SU-DHL-6 (cell line): ENCODE results near the gene GDI1.
A peak's percentile ranks its signal among the peaks of the same experiment; 100 is the strongest.

Experiments used
- H2AFZ ChIP-seq: fragments of 200-600 bp; sonication (generic); 2 replicates; pipeline ENCODE4 v1.6.1; 2014; ENCODE audit warnings: low read depth, mild to moderate bottlenecking, moderate library complexity, mixed read lengths, antibody characterized with exemption, low read length; ENCODE audit not compliant: severe bottlenecking
- H3F3A ChIP-seq: fragments of 200-600 bp; shearing (Covaris generic); 2 replicates; pipeline ENCODE4 v1.6.0; 2016; ENCODE audit warnings: antibody characterized with exemption, mild to moderate bottlenecking; ENCODE audit not compliant: insufficient read depth
- H3K27ac ChIP-seq: fragments of 200-600 bp; sonication (generic); 2 replicates; pipeline ENCODE4 v1.5.1; 2016; ENCODE audit warnings: low read depth, mild to moderate bottlenecking, low read length, moderate library complexity, mixed read lengths
- H3K27me3 ChIP-seq: fragments of 200-600 bp; sonication (generic), shearing (Covaris generic); 2 replicates; pipeline ENCODE4 v1.6.0; 2014; ENCODE audit warnings: mild to moderate bottlenecking, low read length
- H3K36me3 ChIP-seq: fragments of 200-600 bp; sonication (generic); 2 replicates; pipeline ENCODE4 v1.6.1; 2014; ENCODE audit warnings: mild to moderate bottlenecking, low read length, mixed read lengths
- H3K4me2 ChIP-seq: fragments of 300-600, 200-600 bp; shearing (Covaris generic), sonication (generic); 2 replicates; pipeline ENCODE4 v1.6.0; 2014; ENCODE audit warnings: low read length, low read depth, mild to moderate bottlenecking; ENCODE audit not compliant: poor library complexity, severe bottlenecking
- H3K4me3 ChIP-seq: fragments of 200-600 bp; sonication (generic); 2 replicates; pipeline ENCODE4 v1.5.1; 2014; ENCODE audit warnings: antibody characterized with exemption, low read length, mild to moderate bottlenecking, mixed read lengths; ENCODE audit not compliant: insufficient read depth, poor library complexity, severe bottlenecking
- H3K79me2 ChIP-seq: fragments of 200-600 bp; sonication (generic); 2 replicates; pipeline ENCODE4 v1.6.1; 2014; ENCODE audit warnings: mild to moderate bottlenecking, low read length, moderate library complexity; ENCODE audit not compliant: insufficient read depth
- H3K9ac ChIP-seq: fragments of 200-600 bp; sonication (generic); 2 replicates; pipeline ENCODE4 v1.7.0; 2014; ENCODE audit warnings: mild to moderate bottlenecking, low read length
- H3K9me2 ChIP-seq: fragments of 200-600 bp; sonication (generic); replicated peaks from 2 replicates; pipeline ENCODE4 v1.6.1; 2014; ENCODE audit warnings: low read length; ENCODE audit not compliant: insufficient read depth
- H3K9me3 ChIP-seq: fragments of 200-600 bp; sonication (generic); 2 replicates; pipeline ENCODE4 v1.6.1; 2014; ENCODE audit warnings: low read length, mixed read lengths; ENCODE audit not compliant: insufficient read depth
- H4K20me1 ChIP-seq: fragments of 200-600 bp; sonication (generic); 2 replicates; pipeline ENCODE4 v1.6.1; 2014; ENCODE audit warnings: low read depth, mild to moderate bottlenecking, antibody characterized with exemption, low read length, moderate library complexity, mixed read lengths
- EZH2phosphoT487 ChIP-seq: fragments of 200-600 bp; sonication (generic), shearing (Covaris generic); conservative IDR thresholded peaks from 2 replicates; pipeline ENCODE4 v1.6.1; 2018; ENCODE audit warnings: mild to moderate bottlenecking, antibody characterized with exemption, low read length, moderate library complexity, mixed read lengths
- TF ChIP-seq, protein P1 (sequence below): fragments of 200-600 bp; sonication (generic); IDR thresholded peaks from one replicate; pipeline ENCODE4 v1.5.1; 2017; ENCODE audit warnings: antibody characterized with exemption, mild to moderate bottlenecking, low read length, moderate library complexity; ENCODE audit not compliant: insufficient read depth, poor library complexity, severe bottlenecking

Gene GDI1

DNA sequence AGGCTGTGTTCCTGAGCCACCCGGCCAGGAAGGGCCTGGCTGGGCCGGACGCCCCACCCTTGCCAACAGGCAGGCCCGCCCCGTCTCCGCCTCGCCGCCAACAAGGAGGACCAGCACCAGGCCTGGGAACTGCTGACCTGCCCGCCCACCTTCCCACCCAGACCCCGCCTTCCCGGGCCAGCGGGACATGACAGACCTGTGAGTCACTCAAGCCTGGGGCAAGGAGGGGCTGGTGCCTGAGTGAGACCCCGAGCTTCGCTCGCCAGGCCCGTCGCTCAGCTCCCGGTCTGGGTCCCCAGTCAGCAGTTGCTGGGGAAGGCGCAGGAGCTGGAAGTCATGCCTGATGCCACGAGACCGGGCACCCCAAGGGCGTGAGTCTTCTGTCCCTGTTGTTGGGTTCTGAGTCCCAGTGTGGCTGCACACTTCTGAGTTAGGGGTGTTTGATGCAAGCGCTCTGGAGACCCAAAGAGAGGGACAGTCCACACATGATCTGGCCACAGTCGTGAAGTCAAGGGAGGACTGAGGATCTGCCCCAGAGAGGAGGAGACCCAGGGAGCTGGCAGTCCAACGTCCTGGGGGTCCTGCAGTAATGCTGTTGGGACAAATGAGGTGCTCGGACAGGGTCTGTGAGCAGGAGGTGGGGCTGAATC, 27.6 kb upstream of the GDI1 start, which contains the start of gene DNASE1L1:
Gene DNASE1L1, minus strand, starts transcription at position 33 of the 650 bp plus-strand sequence. CDS start 3,686 bp downstream, outside the sequence.
- TF ChIP-seq, protein P1, sequence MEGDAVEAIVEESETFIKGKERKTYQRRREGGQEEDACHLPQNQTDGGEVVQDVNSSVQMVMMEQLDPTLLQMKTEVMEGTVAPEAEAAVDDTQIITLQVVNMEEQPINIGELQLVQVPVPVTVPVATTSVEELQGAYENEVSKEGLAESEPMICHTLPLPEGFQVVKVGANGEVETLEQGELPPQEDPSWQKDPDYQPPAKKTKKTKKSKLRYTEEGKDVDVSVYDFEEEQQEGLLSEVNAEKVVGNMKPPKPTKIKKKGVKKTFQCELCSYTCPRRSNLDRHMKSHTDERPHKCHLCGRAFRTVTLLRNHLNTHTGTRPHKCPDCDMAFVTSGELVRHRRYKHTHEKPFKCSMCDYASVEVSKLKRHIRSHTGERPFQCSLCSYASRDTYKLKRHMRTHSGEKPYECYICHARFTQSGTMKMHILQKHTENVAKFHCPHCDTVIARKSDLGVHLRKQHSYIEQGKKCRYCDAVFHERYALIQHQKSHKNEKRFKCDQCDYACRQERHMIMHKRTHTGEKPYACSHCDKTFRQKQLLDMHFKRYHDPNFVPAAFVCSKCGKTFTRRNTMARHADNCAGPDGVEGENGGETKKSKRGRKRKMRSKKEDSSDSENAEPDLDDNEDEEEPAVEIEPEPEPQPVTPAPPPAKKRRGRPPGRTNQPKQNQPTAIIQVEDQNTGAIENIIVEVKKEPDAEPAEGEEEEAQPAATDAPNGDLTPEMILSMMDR, result no peak
- no peak for TF ChIP-seq EZH2phosphoT487
- H4K20me1 ChIP-seq, result no peaks in the 10 kb centered on the region
- H2AFZ ChIP-seq, result no peak within 1 kb of the TSS
- no peak within 1 kb of the TSS for H3K27ac ChIP-seq
- H3K36me3 ChIP-seq, result no peaks in the 10 kb centered on the region
- no peaks in the 10 kb centered on the region for H3K9me2 ChIP-seq
- H3K79me2 ChIP-seq, result no peaks in the 10 kb centered on the region
- H3K9ac ChIP-seq, result no peak within 1 kb of the TSS
- no peak within 1 kb of the TSS for H3K4me3 ChIP-seq
- H3K4me2 ChIP-seq, result no peak within 1 kb of the TSS
- 0 out of 2 replicates have a peak, but pooled peaks cover 5% of the 10 kb centered on the region for H3F3A ChIP-seq
- no peaks in the 10 kb centered on the region for H3K9me3 ChIP-seq
- H3K27me3 ChIP-seq, result no peaks in the 10 kb centered on the region

DNA sequence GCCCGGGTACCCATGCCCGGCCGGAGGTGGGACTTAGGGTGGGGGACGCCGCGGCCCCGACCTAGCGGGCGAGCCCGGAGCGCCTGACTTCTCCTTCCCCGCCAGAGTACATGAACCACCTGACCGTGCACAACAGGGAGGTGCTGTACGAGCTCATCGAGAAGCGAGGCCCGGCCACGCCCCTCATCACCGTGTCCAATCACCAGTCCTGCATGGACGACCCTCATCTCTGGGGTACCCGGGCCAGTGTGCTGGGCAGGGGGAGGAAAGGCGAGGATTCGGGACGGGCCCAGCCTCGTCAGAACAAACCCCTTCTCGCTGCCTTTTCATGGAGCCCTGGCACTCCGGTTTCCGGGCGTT, 25.0 kb upstream of the GDI1 start:
- Histone ChIP-seq H3K9me2 (no peaks in the 10 kb centered on the region), H3K79me2 (no peaks in the 10 kb centered on the region), H3K4me2 (peak overlapping the region; percentile 92), H4K20me1 (no peaks in the 10 kb centered on the region), H2AFZ (peak overlapping the region; percentile 66), H3K27ac (peak overlapping the region; percentile 79), H3K9ac (peak overlapping the region; percentile 98), H3K4me3 (peak overlapping the region; percentile 71), H3K27me3 (no peaks in the 10 kb centered on the region), H3K36me3 (no peaks in the 10 kb centered on the region), H3F3A (0 out of 2 replicates have a peak, but pooled peaks cover 5% of the 10 kb centered on the region), H3K9me3 (no peaks in the 10 kb centered on the region)
- TF ChIP-seq, protein P1, result no peak
- no peak for TF ChIP-seq EZH2phosphoT487

DNA sequence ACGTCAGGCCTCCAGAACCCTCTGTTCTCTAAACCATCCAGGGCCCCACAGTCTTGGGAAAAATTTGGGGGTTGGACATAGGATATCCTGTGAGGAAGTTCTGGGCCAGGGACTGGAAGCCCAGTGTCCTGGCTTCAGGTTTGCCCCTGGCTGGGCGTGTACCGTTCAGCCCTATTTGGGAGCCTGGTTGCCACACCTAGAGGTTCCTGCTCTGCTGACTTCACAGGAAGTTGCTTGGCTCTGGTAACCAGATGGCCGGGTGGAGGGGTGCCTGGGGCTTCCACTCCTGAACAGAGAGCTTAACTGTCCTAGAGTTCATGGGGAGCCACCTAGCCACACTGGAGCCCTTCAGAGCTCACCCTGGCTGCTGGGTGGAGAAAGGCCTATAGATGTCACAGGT, 24.5 kb upstream of the GDI1 start:
- no peaks in the 10 kb centered on the region for H3K27me3 ChIP-seq
- H3K9me2 ChIP-seq, result no peaks in the 10 kb centered on the region
- TF ChIP-seq, protein P1, result no peak
- no peak for TF ChIP-seq EZH2phosphoT487
- peak overlapping the region; percentile 71 for H3K4me3 ChIP-seq
- no peaks in the 10 kb centered on the region for H3K36me3 ChIP-seq
- peak overlapping the region; percentile 66 for H2AFZ ChIP-seq
- H3K9ac ChIP-seq, result peak overlapping the region; percentile 98
- H3K27ac ChIP-seq, result peak overlapping the region; percentile 79
- H3K9me3 ChIP-seq, result no peaks in the 10 kb centered on the region
- 0 out of 2 replicates have a peak, but pooled peaks cover 5% of the 10 kb centered on the region for H3F3A ChIP-seq
- no peaks in the 10 kb centered on the region for H4K20me1 ChIP-seq
- H3K4me2 ChIP-seq, result peak overlapping the region; percentile 92
- no peaks in the 10 kb centered on the region for H3K79me2 ChIP-seq
